Activated naive CD4-positive, alpha-beta T cell treated with anti-CD3 and anti-CD28 coated beads, Interleukin-2, amount 50 U/mL, for 24 hours (primary cell): ENCODE results near the gene VIPAS39.
"Not testable (repeated sequence)": the region's sequence is repeated elsewhere in the genome, so short reads cannot be mapped to it uniquely, and the experiment has no call there.

Source experiments
- H3K27ac Mint-ChIP-seq: one replicate; pipeline ENCODE4 v1.8.0; 2021; ENCODE audit warnings: mild to moderate bottlenecking, mixed read lengths
- H3K27me3 Mint-ChIP-seq: one replicate; pipeline ENCODE4 v1.8.0; 2021; ENCODE audit warnings: mixed read lengths
- H3K36me3 Mint-ChIP-seq: one replicate; pipeline ENCODE4 v1.8.0; 2021; ENCODE audit warnings: mixed read lengths
- H3K4me1 Mint-ChIP-seq: one replicate; pipeline ENCODE4 v1.8.0; 2021; ENCODE audit warnings: mixed read lengths
- H3K4me3 Mint-ChIP-seq: one replicate; pipeline ENCODE4 v1.8.0; 2021; ENCODE audit warnings: mild to moderate bottlenecking, mixed read lengths
- H3K9me3 Mint-ChIP-seq: one replicate; pipeline ENCODE4 v1.8.0; 2021; ENCODE audit warnings: mixed read lengths

Gene VIPAS39

DNA sequence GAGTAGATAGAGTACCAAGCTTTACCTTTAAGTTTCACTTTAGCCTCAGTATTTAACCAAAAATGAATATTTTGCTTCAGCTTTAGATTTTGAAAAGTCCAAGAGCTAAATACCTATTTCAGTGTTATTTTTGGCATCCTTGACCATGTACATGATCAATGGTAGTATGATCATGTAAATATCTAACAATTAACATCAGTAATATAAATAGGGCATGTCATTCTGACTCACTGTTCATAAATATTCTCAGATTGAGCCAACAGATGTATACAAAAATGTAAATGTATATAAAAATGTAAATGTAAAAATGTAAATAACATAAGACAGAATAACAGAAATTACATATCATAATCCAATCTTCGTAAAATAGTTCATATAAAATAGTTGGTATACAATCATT is 18.8 kb downstream of the VIPAS39 start:
- Mint-ChIP-seq H3K9me3 (no peaks in the 10 kb centered on the region), H3K4me1 (no peaks in the 10 kb centered on the region), H3K4me3 (no peak overlapping the region), H3K36me3 (peaks cover 22% of the 10 kb centered on the region), H3K27ac (no peak overlapping the region), H3K27me3 (no peaks in the 10 kb centered on the region)

GRCh38 chr14:77436042-77436441 is 21.4 kb downstream of the VIPAS39 start:
- no peaks in the 10 kb centered on the region for H3K9me3 Mint-ChIP-seq
- H3K27me3 Mint-ChIP-seq: no peaks in the 10 kb centered on the region
- peaks cover 20% of the 10 kb centered on the region for H3K36me3 Mint-ChIP-seq
- H3K4me3 Mint-ChIP-seq: no peak overlapping the region
- H3K4me1 Mint-ChIP-seq: no peaks in the 10 kb centered on the region
- H3K27ac Mint-ChIP-seq: no peak overlapping the region

DNA sequence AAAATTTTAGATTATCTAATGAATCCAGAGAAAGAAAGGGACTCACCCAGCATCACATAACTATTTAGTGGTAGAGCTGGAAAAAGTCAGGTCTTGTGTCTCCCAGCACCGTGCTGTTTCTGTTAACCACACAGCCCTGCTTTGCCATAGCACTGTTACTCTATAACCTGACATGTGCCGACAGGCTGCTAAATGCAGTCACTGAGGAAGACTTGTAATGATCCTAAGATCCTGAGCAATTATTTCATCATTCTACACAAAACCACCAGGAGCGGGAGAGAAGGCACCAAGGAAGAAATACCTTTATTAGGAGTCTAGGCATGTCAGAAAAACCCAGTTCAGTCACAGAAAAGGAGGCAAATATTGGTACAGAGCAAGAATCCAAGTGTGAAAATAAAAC is 31.0 kb downstream of the VIPAS39 start:
- Mint-ChIP-seq H3K27ac (no peak overlapping the region), H3K4me1 (no peaks in the 10 kb centered on the region), H3K4me3 (no peak overlapping the region), H3K36me3 (peaks cover 60% of the 10 kb centered on the region), H3K27me3 (no peaks in the 10 kb centered on the region), H3K9me3 (no peaks in the 10 kb centered on the region)

GRCh38 chr14:77424862-77425261 is 32.5 kb downstream of the VIPAS39 start:
- H3K27ac Mint-ChIP-seq: no peak overlapping the region
- peaks cover 65% of the 10 kb centered on the region for H3K36me3 Mint-ChIP-seq
- no peaks in the 10 kb centered on the region for H3K27me3 Mint-ChIP-seq
- H3K4me3 Mint-ChIP-seq: no peak overlapping the region
- H3K9me3 Mint-ChIP-seq: peaks cover 3% of the 10 kb centered on the region
- no peaks in the 10 kb centered on the region for H3K4me1 Mint-ChIP-seq

DNA sequence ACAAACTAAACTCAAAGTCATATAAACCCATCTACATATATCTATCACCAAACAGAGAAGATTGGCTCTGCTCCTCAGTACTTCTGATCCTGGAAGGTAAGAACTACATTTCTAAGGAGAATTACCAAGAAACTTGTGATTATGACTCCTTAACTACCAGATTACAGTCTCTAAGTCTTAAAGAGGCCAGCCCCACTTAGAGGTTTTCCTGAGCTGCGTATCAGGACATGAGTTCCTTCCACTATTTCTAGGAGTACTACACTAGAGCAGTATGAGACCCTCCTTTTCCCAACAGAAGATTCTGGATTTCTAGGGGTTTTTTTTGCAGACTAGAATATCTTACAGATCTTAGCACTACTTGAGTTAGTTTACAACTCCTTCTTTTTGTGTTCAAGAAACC is 34.0 kb downstream of the VIPAS39 start, which contains the start of gene NOXRED1:
TSS of gene NOXRED1 (minus strand) at position 101 of the 400 bp plus-strand sequence. CDS start 634 bp downstream, outside the sequence.
- H3K36me3 Mint-ChIP-seq: peaks cover 61% of the 10 kb centered on the region
- H3K27me3 Mint-ChIP-seq: no peaks in the 10 kb centered on the region
- H3K27ac Mint-ChIP-seq: no peak within 1 kb of the TSS
- H3K4me3 Mint-ChIP-seq: no peak within 1 kb of the TSS
- peaks cover 6% of the 10 kb centered on the region for H3K9me3 Mint-ChIP-seq
- no peaks in the 10 kb centered on the region for H3K4me1 Mint-ChIP-seq

DNA sequence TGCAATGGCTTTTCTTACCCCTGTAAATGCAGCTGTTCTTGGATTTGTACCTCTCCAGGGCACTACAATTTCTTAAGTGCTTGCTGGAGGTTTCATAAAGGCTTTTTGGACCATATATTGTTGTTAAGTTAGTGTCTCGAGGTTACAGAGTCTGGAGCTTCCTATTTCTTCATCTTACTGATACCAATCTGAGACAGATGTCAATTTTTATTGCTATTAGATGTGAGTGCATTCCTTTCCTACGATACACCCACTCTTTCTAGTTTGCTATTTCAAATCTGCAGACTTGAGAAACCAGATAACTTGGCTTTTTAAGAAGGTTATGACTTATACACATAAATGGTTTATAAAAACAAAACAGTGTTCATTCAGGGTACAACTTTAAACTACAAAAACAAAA is 36.2 kb downstream of the VIPAS39 start:
- Mint-ChIP-seq H3K27me3 (no peaks in the 10 kb centered on the region), H3K4me3 (no peak overlapping the region), H3K4me1 (no peaks in the 10 kb centered on the region), H3K36me3 (peaks cover 45% of the 10 kb centered on the region), H3K27ac (no peak overlapping the region), H3K9me3 (peaks cover 16% of the 10 kb centered on the region)

GRCh38 chr14:77416836-77417235 is 40.6 kb downstream of the VIPAS39 start:
- H3K4me1 Mint-ChIP-seq: no peaks in the 10 kb centered on the region
- H3K27ac Mint-ChIP-seq: no peak overlapping the region
- no peak overlapping the region for H3K4me3 Mint-ChIP-seq
- H3K27me3 Mint-ChIP-seq: no peaks in the 10 kb centered on the region
- peaks cover 19% of the 10 kb centered on the region for H3K36me3 Mint-ChIP-seq
- peaks cover 21% of the 10 kb centered on the region for H3K9me3 Mint-ChIP-seq

- H3K4me1 Mint-ChIP-seq, H3K27ac Mint-ChIP-seq, H3K27me3 Mint-ChIP-seq, H3K4me3 Mint-ChIP-seq: not testable (repeated sequence)
- Mint-ChIP-seq H3K9me3 (peaks cover 21% of the 10 kb centered on the region), H3K36me3 (peaks cover 13% of the 10 kb centered on the region)
These were observed 41.3 kb downstream of the VIPAS39 start for GRCh38 chr14:77416098-77416497.

- not testable (repeated sequence) for H3K4me3 Mint-ChIP-seq, H3K27ac Mint-ChIP-seq, H3K27me3 Mint-ChIP-seq, H3K4me1 Mint-ChIP-seq
- Mint-ChIP-seq H3K9me3 (peaks cover 21% of the 10 kb centered on the region), H3K36me3 (peaks cover 12% of the 10 kb centered on the region)
These were observed 41.9 kb downstream of the VIPAS39 start for GRCh38 chr14:77415403-77416030.

- Mint-ChIP-seq H3K27ac (no peak overlapping the region), H3K36me3 (peaks cover 2% of the 10 kb centered on the region), H3K4me3 (no peak overlapping the region), H3K4me1 (peaks cover 11% of the 10 kb centered on the region), H3K9me3 (no peaks in the 10 kb centered on the region), H3K27me3 (no peaks in the 10 kb centered on the region)
These were observed 48.3 kb downstream of the VIPAS39 start for GRCh38 chr14:77409131-77409533.

GRCh38 chr14:77407158-77407557 is 50.2 kb downstream of the VIPAS39 start:
- no peaks in the 10 kb centered on the region for H3K9me3 Mint-ChIP-seq
- peaks cover 2% of the 10 kb centered on the region for H3K36me3 Mint-ChIP-seq
- H3K27ac Mint-ChIP-seq: no peak overlapping the region
- no peaks in the 10 kb centered on the region for H3K27me3 Mint-ChIP-seq
- H3K4me1 Mint-ChIP-seq: peaks cover 11% of the 10 kb centered on the region
- H3K4me3 Mint-ChIP-seq: no peak overlapping the region

GRCh38 chr14:77406718-77407117 is 50.7 kb downstream of the VIPAS39 start:
- no peaks in the 10 kb centered on the region for H3K9me3 Mint-ChIP-seq

DNA sequence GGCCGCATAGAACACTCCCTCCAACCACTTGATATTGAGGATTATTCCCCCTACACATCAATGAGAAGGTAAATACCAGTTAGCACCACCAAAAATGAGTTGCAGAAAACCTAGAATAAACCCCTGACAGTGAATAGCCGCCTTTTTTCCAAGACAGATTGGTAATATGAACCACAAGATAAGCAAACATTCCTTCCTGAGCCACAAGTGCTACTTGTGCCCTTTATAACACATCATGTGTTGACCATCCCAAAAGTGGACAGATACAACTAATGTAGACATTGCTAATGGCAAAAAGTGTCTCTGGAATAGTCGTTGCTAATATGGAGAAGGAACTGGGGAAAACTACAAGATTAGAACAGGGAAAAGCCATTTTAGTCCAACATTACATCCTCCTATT is 51.3 kb downstream of the VIPAS39 start:
- no peak overlapping the region for H3K27ac Mint-ChIP-seq
- H3K36me3 Mint-ChIP-seq: peaks cover 6% of the 10 kb centered on the region
- H3K27me3 Mint-ChIP-seq: no peaks in the 10 kb centered on the region
- peaks cover 11% of the 10 kb centered on the region for H3K4me1 Mint-ChIP-seq
- H3K4me3 Mint-ChIP-seq: no peak overlapping the region
- H3K9me3 Mint-ChIP-seq: no peaks in the 10 kb centered on the region

More at GRCh38 chr14:77406718-77407117, 50.7 kb downstream of the VIPAS39 start:
- H3K36me3 Mint-ChIP-seq: peaks cover 5% of the 10 kb centered on the region
- no peak overlapping the region for H3K27ac Mint-ChIP-seq
- no peaks in the 10 kb centered on the region for H3K27me3 Mint-ChIP-seq
- no peak overlapping the region for H3K4me3 Mint-ChIP-seq
- peaks cover 11% of the 10 kb centered on the region for H3K4me1 Mint-ChIP-seq

DNA sequence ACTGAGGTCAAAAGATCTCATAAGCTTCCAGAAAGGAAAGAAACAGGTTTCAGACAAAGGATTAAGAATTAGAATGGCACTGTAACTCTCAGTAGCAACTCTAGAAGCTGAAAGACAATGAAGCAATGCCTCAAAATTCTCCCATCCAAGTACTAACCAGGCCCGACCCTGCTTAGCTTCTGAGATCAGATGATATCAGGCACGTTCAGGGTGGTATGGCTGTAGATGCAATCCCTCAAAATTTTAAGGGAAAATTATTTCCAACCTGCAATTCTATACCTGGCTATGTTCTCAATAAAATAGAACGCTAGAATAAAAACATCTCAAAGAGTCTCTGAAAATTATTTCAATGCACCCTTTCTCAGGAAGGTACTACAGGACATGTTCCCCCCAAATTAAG is 53.6 kb downstream of the VIPAS39 start:
- Mint-ChIP-seq H3K36me3 (peaks cover 9% of the 10 kb centered on the region), H3K4me3 (no peak overlapping the region)

DNA sequence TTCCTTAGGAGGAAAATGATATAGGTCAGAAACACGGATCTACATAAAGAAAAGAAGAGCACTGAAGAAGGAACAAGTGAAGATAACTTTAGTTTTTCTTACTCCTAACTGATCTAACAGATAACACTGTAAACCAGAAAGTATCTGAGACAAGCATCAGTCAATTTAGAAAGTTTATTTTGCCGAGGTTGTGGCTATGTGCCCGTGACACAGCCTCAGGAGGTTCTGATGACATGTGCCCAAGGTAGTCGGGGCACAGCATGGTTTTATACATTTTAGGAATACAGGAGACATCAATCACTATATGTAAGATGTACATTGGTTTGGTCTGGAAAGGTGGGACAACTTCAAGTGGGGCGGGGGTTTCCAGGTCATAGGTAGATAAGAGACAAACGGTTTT is 57.2 kb downstream of the VIPAS39 start:
- Mint-ChIP-seq H3K4me3 (no peak overlapping the region), H3K27me3 (no peaks in the 10 kb centered on the region), H3K27ac (no peak overlapping the region), H3K4me1 (no peaks in the 10 kb centered on the region), H3K36me3 (peaks cover 14% of the 10 kb centered on the region), H3K9me3 (no peaks in the 10 kb centered on the region)

More for the DNA sequence above, 53.6 kb downstream of the VIPAS39 start:
- Mint-ChIP-seq H3K27me3 (no peaks in the 10 kb centered on the region), H3K27ac (no peak overlapping the region), H3K9me3 (no peaks in the 10 kb centered on the region), H3K4me1 (peaks cover 11% of the 10 kb centered on the region)

DNA sequence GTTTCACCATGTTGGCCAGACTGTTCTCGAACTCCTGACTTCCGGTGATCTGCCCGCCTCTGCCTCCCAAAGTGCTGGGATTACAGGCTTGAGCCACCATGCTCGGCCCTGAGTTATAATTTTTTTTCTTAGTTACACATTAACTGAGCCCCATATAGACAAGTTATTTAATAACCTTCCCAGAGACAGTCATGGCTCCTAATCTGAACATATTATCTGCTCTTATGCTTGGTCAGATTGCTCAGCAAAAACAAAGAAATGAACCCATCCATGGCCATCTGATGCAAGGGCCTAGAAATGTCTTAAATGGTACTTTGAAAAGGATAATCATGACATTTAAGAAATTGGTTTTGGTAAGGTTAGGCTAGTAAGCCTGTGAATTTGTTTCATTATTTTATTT is 67.2 kb downstream of the VIPAS39 start:
- no peaks in the 10 kb centered on the region for H3K36me3 Mint-ChIP-seq
- no peaks in the 10 kb centered on the region for H3K4me1 Mint-ChIP-seq
- H3K27me3 Mint-ChIP-seq: no peaks in the 10 kb centered on the region
- no peak overlapping the region for H3K27ac Mint-ChIP-seq
- H3K4me3 Mint-ChIP-seq: no peak overlapping the region
- no peaks in the 10 kb centered on the region for H3K9me3 Mint-ChIP-seq

DNA sequence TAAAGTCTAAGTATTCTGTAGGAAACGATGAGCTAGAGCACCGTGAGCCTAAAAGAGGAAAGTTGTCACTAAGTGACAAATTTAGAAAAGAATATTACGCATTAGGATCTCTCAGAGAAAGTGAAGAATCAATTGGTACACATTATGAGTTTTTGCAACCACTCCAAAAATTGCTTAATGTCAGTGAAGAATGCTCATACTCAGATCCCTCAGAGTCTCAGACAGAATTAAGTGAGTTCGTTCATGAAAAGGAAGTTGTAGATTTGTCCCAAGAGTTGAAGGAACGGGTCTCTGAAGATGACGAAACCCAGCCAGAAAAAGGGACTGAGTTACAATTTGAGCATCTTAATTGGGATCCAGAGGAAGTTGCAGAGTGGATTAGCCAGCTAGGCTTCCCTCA is 78.7 kb downstream of the VIPAS39 start:
- H3K27ac Mint-ChIP-seq: no peak overlapping the region
- no peaks in the 10 kb centered on the region for H3K27me3 Mint-ChIP-seq
- peaks cover 3% of the 10 kb centered on the region for H3K36me3 Mint-ChIP-seq
- no peaks in the 10 kb centered on the region for H3K9me3 Mint-ChIP-seq
- peaks cover 24% of the 10 kb centered on the region for H3K4me1 Mint-ChIP-seq
- H3K4me3 Mint-ChIP-seq: no peak overlapping the region
